HG03139 (cell line): Measurements from ENCODE around the gene DPY19L1.
"Not testable (repeated sequence)": the region's sequence is repeated elsewhere in the genome, so short reads cannot be mapped to it uniquely, and the experiment has no call there.

Experiments used
- ATAC-seq: cut with Tn5 transposase; IDR thresholded peaks from one replicate; pipeline ENCODE4 v1.9.1; 2021; ENCODE audit not compliant: unreplicated experiment

DPY19L1 gene

GRCh38 chr7:34991938-34992840, 45.1 kb downstream of the DPY19L1 start:
- ATAC-seq: peak; percentile 70

GRCh38 chr7:34988442-34989125, 48.7 kb downstream of the DPY19L1 start:
- ATAC-seq: not testable (repeated sequence)

GRCh38 chr7:34985155-34985554, 52.1 kb downstream of the DPY19L1 start:
- not testable (repeated sequence) for ATAC-seq

GRCh38 chr7:34984140-34984539, 53.1 kb downstream of the DPY19L1 start:
- not testable (repeated sequence) for ATAC-seq

GRCh38 chr7:34982371-34983019, 54.8 kb downstream of the DPY19L1 start:
- no peak for ATAC-seq

- not testable (repeated sequence) for ATAC-seq
Observed at GRCh38 chr7:34979124-34979523, 58.2 kb downstream of the DPY19L1 start.

GRCh38 chr7:34973400-34973760, 63.9 kb downstream of the DPY19L1 start:
- ATAC-seq: no peak

GRCh38 chr7:34972739-34973399, 64.4 kb downstream of the DPY19L1 start:
- ATAC-seq: not testable (repeated sequence)

- ATAC-seq: not testable (repeated sequence)
Observed at GRCh38 chr7:34967818-34968217, 69.5 kb downstream of the DPY19L1 start.

- ATAC-seq: not testable (repeated sequence)
Observed at GRCh38 chr7:34966504-34966903, 70.8 kb downstream of the DPY19L1 start.

- ATAC-seq: no peak
Observed at GRCh38 chr7:34958021-34958420, 79.3 kb downstream of the DPY19L1 start.

GRCh38 chr7:34952822-34953221, 84.5 kb downstream of the DPY19L1 start:
- ATAC-seq: no peak

- no peak for ATAC-seq
Observed at GRCh38 chr7:34949361-34949760, 87.9 kb downstream of the DPY19L1 start.

- ATAC-seq: not testable (repeated sequence)
Observed at GRCh38 chr7:34947427-34947826, 89.9 kb downstream of the DPY19L1 start.

GRCh38 chr7:34946486-34946885, 90.8 kb downstream of the DPY19L1 start:
- no peak for ATAC-seq

- ATAC-seq: not testable (repeated sequence)
Observed at GRCh38 chr7:34945894-34946477, 91.3 kb downstream of the DPY19L1 start.

GRCh38 chr7:34939175-34939574, 98.1 kb downstream of the DPY19L1 start:
- no peak for ATAC-seq

GRCh38 chr7:34935735-34936165, 101.5 kb downstream of the DPY19L1 start:
- not testable (repeated sequence) for ATAC-seq

- ATAC-seq: no peak
Observed at GRCh38 chr7:34931739-34932138, 105.5 kb downstream of the DPY19L1 start.

- ATAC-seq: not testable (repeated sequence)
Observed at GRCh38 chr7:34929783-34930182, 107.5 kb downstream of the DPY19L1 start.

- no peak for ATAC-seq
Observed at GRCh38 chr7:34928560-34928959, 108.7 kb downstream of the DPY19L1 start.
